Ecto neural progenitor cell (in vitro differentiated cells): Measurements from ENCODE around the gene PMEL.
A peak's percentile ranks its signal among the peaks of the same experiment; 100 is the strongest.
"Not testable (repeated sequence)": the region's sequence is repeated elsewhere in the genome, so short reads cannot be mapped to it uniquely, and the experiment has no call there.

ENCODE experiments used
- DNase-seq: peaks from one replicate; pipeline ENCODE4 v3.0.0-alpha.2; 2018; ENCODE audit warnings: low spot score

The PMEL gene

DNA sequence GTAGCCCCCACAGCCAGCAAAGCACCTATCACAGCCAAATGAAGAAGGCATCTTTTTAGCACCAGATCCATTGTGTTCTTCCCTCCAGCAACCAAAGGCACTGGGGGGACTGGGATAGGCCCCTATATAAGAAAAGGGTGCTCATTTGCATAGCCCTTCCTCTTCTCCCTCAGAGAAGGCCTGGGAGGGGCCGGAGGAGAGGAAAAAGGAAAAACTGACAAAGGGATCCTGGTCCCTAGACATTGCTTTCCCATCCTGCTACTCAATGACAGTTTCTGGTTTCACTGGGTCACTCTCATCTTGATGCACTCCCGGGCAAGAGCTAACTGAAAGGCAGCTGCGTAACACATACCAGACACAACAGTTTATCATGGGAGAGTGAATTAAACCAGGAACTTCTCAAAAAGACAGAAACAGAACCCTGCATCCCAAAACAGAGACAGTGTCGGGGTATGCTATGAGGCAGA, at the start of gene PMEL:
TSS of gene PMEL (minus strand) at position 102 of the 467 bp plus-strand sequence. CDS start at position 71, 31 bp downstream.
- DNase-seq, result peak; percentile 67

DNA sequence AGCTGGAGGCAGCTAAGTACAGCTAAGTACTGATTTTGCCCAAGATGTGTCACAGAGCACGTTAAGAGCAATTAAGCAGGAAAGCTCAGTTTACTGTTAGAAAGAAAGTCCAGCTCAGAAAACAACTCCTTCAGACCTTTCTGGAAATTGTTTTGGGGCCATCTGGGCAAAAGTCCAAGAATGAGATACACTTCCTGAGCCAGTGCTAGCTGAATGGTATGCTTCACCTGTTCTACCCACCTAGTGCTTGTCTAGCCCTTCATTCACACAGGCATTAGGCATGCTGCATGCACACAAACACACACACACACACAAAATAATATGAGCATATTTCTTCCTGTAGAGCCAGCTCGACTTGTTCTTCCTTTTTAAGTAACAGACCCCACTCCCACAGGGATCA, 48.4 kb upstream of the PMEL start:
- DNase-seq, result no peak

DNA sequence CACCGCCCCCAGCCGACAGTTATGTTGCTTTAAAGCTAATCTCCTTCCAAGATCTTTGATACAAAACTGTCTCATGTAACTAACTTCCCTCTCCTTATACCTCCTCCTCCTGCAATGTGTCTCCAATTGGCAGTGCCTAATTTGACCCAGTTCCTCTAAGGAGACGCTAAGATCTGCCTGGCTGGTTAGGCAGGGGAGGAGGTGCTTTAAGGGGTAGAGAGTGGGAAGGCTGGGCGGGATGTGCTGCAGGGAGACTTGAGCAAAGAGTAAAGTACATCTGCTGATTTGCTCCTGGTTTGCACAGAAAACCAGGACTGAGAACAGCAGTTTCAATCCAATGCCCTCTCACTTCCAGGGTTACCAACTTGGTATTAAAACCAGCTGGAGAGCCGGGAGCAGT, 47.6 kb upstream of the PMEL start:
- DNase-seq, result no peak

GRCh38 chr12:56011509-56012090, 45.8 kb upstream of the PMEL start:
- DNase-seq, result no peak

DNA sequence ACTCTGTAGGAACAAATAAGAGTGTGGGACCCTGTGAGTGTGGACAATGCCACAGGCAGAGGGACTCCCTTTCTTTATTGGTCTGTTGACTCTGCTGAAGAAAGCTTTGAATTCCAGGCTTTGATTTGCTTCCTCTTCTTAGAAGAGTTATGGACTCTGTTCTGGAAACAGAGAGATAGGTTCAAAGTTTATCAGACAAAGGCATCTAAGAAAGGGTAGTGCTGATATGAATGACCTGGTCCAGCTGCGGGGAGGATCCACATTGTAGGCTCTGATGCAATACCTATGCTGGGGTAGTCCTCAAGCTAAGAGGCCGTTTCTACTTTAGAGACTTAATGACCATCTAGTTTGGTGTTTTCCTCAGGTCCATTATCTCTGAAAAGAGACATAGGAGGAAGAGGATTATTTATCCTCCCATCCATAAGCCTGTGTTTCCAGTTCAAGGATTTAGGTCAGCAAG, 44.3 kb upstream of the PMEL start:
- DNase-seq, result no peak

DNA sequence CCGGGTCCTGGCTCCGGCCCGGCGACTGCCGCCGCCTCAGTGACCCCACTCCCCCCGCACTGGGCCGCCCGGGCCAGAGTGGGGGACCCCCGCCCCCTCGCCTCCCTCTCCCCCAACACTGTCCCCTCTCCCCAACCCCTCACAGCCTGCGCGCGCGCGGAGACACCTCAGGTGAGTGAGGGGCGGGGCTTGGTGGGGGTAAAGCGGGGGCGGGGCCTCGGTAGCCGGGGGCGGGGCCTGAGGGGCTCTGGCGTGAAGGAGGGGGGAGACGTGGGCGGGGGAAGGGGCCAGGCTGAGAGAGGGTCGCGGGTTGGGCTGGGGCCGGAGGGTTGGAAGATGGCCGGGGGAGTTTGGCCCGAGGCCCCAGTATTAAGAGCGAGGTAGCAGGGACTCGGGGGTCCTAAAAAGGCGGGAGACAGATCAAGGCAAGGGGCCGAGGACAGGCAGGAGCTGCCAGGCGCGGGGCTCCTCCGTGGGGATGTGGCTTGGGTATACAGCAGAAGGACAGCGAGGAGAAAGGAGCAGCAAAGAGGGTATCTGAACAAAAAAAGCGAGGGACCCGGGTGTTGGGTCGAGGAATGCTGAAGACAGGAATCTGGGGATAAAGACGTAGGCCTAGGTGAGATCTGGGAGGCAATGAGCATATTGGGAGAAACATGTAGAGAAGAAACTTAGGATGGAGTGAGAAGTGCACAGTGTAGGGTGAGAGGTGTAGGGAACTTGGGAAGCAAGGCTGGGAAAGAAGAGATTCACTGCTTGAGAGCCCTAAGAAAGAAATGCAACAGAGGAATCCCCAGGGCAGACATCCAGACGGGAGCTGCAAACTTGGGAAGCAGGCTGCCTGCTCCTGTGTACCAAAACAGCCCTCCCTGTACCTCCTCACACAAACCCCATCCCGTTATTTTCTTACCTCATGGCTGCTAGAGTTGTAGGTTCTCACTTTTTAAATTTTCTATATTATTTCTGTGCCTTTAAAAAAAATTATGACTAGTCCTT, 42.0 kb upstream of the PMEL start:
- DNase-seq, result peak; percentile 96

DNA sequence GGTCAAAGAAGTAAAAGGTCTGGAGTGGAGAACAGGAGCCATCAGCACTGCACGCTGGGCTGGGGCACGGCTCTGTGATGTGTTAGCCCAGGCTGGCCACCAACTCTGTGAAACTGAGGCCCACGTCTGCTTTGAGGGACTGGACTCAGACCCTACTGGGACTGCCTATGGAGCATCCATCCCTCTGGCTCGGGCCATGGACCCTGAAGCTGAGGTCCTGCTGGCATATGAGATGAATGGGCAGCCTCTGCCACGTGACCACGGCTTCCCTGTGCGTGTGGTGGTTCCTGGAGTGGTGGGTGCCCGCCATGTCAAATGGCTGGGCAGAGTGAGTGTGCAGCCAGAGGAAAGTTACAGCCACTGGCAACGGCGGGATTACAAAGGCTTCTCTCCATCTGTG, 38.4 kb upstream of the PMEL start:
- no peak for DNase-seq

- DNase-seq, result not testable (repeated sequence)
Measured at GRCh38 chr12:56003376-56003775, 37.5 kb upstream of the PMEL start.

DNA sequence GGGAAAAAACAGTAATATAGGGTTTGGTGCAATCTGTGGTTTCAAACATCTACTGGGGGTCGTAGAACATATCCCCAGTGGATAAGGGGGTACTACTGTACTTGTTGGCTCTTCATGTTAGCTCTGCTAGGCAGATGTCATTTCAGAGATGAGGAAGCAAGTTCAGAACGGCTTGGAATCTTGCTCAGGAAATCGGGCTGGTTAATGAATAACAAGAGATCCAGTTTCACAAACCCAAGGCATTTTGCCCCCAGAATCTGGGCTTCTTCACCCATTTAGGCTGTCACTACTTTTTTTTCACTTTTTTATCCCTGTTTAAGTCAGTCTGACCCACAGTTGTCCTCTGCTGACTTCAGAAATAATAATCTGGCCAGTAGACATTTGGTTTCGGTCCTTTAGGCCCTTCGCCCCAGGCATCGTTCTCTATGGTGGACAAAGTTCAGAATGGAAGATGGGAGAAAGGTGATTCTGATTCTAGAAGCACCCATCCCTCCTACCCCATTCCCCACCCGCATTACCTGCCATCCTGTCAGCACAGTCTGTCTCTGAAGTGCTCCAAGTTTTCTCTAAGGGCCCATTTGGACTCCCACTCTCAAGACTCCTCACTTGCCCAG, 35.8 kb upstream of the PMEL start:
- DNase-seq, result no peak

- DNase-seq, result not testable (repeated sequence)
Measured at GRCh38 chr12:55999999-56000540, 34.2 kb upstream of the PMEL start.

- not testable (repeated sequence) for DNase-seq
Measured at GRCh38 chr12:55999522-55999921, 33.7 kb upstream of the PMEL start.

DNA sequence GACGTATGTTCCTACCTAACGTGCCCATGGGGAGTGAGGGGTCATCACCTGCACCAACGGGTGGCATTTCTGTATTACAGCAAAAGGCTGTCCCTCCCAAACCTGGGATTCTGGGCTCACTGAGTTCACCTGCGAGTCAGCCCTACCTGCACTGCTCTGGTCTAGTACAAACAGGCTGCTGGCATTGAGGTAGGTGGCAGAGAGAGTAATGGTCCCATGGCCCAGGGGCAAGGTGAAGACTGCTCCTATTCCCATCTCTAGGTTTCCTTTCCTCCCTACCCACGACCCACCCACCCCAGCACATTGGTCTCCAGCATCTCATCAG, 31.7 kb upstream of the PMEL start:
- no peak for DNase-seq

GRCh38 chr12:55996715-55997534, 31.1 kb upstream of the PMEL start, which contains the start of gene SUOX:
TSS of gene SUOX (plus strand) at chr12:55997276. CDS start at chr12:56002222, 4,946 bp downstream.
- peak; percentile 99 for DNase-seq

DNA sequence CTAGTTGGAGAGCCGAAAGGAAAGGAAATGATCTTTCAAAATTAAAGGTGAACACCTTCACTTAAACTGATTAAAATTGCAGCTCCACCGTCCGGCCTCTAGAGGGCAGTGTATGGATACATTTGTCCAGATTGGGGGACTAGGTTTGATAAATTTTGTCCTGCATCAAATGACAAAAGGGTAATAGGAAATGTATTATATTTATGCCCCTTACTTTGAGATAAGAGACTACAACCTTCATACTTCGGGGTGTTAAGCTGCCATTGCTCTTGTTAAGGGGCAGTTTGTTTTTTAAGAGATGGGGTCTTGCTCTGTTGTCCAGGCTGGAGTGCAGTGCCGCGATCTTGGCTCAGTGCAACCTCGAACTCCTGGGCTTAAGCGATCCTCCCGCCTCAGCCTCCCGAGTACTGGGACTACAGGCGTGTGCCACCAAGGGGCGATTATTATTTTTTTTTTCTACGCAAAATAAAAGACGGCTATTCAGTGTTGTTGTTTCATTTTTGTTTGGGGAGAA, 30.4 kb upstream of the PMEL start:
- peak; percentile 58 for DNase-seq

DNA sequence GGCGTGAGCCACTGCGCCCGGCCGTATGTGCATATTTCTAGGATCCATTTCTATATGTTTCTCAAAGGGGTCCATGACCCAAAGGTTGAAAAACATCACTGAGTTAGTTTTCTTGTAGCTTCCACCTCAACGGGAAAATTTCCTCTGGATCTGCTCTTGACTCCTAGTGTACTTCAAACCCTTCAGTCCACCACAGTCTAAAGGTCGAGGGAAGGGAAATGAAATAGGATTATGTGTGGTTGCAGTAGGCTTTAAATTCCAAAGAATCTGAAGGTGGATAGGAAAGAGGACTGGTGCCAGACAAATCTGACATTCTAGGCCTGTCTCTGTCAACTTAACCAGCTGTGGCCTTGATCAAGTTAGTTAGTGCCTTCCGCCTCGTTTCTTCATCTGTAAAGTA, 29.5 kb upstream of the PMEL start:
- DNase-seq, result no peak

DNA sequence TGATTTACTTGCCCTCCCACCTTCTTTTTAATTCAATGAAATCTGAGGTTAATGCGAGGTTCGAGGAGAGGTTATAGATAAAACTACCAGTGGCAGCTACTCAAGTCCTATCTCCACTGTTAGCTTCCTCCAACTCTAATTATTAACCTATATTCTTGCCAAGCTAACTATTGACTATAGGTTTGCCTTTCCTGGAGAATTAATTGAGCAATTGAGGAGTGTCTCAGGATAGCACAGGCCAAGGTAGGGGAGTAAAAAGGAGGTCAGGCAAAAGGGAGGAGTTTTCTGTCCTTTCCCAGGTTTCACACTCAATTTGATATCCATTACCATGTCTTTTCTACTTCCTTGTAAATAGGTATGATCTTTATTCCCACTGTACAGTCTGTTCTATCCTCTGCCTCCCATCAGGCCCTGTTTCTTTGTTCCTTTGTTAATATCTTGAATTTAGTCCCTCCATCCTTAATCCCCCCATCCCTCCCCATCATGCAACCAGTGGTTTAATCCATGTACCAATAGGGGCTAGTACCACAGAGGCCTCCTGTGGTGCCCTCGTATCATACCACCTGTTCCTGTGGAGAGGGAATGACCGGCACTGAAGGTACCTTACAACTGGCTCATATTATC, 27.5 kb upstream of the PMEL start:
- no peak for DNase-seq

DNA sequence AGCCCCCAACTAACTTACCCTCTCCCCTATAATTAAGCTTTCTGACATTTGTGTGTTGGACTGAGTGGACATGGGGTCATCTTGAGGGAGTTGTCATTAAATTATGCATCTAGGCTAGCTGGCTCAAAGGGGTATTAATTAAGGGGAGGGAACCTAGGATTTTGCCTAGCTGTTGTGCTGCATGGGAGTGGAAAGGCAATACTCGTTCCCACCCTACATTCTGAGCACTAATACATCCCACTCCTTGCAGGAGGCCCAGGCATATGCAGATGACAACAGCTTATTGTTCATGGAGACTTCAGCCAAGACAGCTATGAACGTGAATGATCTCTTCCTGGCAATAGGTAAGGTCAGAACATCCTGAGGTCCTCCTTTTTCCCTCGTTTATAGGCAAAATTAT, 25.3 kb upstream of the PMEL start:
- no peak for DNase-seq

- not testable (repeated sequence) for DNase-seq
Measured at GRCh38 chr12:55985976-55986375, 20.1 kb upstream of the PMEL start.

- DNase-seq, result no peak
Measured at GRCh38 chr12:55985341-55985740, 19.5 kb upstream of the PMEL start.

- no peak for DNase-seq
Measured at GRCh38 chr12:55984861-55985260, 19.0 kb upstream of the PMEL start.
